Activated T-helper 1 cell treated with Interleukin-2 at 50 U/mL for 16 hours (primary cell): Measurements from ENCODE around the gene ZHX3.
A peak's percentile ranks its signal among the peaks of the same experiment; 100 is the strongest.

Source experiments
- DNase-seq: peaks from one replicate; pipeline ENCODE4 v3.0.0-alpha.2; 2020; ENCODE audit warnings: low read depth

ZHX3 gene, protein sequence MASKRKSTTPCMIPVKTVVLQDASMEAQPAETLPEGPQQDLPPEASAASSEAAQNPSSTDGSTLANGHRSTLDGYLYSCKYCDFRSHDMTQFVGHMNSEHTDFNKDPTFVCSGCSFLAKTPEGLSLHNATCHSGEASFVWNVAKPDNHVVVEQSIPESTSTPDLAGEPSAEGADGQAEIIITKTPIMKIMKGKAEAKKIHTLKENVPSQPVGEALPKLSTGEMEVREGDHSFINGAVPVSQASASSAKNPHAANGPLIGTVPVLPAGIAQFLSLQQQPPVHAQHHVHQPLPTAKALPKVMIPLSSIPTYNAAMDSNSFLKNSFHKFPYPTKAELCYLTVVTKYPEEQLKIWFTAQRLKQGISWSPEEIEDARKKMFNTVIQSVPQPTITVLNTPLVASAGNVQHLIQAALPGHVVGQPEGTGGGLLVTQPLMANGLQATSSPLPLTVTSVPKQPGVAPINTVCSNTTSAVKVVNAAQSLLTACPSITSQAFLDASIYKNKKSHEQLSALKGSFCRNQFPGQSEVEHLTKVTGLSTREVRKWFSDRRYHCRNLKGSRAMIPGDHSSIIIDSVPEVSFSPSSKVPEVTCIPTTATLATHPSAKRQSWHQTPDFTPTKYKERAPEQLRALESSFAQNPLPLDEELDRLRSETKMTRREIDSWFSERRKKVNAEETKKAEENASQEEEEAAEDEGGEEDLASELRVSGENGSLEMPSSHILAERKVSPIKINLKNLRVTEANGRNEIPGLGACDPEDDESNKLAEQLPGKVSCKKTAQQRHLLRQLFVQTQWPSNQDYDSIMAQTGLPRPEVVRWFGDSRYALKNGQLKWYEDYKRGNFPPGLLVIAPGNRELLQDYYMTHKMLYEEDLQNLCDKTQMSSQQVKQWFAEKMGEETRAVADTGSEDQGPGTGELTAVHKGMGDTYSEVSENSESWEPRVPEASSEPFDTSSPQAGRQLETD

DNA sequence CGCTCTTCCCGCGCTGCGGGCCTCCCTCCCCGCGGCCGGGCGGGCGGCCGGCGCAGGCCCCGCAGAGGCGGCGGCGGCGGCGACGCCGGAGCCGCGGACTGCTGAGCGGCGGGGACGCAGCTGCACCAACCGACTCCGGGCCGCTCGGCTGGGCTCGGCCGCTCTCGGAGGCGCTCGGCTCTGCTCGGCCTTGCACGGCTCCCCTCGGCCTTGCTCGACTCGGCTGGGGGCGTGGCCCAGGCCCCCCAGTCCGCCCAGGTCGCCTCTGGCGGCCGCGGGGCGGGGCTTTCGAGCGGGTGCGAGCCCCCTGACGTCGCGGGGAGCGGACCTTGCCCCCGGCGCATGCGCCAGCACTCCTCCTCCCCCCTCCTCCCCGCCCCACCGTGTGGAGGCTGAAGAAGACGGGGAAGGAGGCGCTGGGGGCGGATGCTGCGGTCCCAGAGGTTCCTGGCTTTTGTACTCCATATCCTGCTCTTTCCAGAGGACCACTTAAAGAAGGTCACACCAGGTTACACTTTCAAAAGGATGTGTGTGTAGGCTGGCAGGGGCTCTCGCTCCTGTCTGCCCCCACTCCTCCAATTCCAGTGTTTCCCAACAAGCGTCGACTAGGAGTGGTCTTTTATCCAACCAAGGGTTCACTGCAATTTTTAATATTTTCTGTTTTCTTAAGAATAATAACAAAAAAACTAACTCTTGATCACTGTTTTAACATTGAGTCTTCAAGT, at the start of gene ZHX3:
TSS of gene ZHX3 (minus strand) at position 186 of the 725 bp plus-strand sequence. CDS start 112,815 bp downstream, outside the sequence.
- DNase-seq: peak; percentile 97

DNA sequence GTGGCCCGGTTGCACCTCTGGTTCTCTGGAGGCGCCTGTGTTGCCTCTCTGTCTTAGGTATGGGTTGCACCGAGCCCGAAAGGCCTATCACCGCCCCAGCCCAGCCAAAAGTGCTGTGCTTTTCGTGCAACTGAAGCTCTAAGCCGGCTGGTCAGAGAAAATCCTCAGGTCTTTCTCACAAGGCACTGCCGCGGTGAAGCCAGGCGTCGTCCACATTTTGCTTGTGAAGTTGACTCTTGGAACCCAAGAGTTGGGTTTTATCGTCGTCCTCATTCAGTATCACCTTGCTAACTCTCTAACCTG, 49.8 kb upstream of the ZHX3 start:
- no peak for DNase-seq

DNA sequence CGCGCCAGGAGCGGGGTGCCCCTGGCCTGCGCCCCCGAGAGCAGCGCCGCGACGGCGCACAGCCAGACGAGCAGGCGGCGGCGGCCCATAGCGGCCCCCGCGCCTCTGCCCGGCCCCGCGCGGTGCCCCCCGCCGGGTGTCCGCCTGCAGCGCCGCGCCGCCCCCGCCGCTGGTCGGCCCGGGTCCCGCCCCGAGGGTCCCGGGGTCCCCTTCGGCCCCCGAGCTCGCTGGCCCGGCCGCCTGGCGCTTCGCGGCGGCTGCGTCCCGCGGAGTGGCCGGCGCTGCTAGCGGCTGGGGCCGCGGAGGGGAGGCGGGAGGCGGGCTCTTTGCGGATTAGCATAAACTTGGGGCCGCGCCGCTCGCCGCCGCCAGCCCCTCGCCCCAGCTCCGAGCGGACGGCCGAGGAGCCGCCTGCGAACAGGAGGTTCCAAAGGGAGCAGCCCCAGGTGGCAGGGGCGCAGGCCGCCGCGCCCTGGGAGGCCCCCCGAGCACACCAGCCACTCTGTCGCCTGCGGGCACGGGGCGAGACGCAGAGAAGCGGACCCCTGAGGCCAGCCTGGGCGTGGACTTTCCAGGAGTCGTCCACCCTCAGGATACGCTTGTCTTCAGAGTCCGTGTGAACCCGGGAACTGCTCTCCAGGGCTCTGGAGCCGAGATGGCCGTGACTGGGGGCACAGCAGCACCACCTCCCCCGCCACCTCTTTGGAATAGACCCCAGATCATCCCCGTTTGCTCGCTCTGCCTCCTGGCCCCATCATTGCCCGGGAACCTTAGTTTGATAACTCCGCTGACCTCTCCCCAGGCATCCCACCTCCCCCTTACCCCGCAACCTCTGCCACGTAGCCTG, 49.2 kb upstream of the ZHX3 start, which contains the start of gene EMILIN3:
TSS of gene EMILIN3 (minus strand) at position 273 of the 847 bp plus-strand sequence. CDS start at position 89, 184 bp downstream.
- no peak for DNase-seq

DNA sequence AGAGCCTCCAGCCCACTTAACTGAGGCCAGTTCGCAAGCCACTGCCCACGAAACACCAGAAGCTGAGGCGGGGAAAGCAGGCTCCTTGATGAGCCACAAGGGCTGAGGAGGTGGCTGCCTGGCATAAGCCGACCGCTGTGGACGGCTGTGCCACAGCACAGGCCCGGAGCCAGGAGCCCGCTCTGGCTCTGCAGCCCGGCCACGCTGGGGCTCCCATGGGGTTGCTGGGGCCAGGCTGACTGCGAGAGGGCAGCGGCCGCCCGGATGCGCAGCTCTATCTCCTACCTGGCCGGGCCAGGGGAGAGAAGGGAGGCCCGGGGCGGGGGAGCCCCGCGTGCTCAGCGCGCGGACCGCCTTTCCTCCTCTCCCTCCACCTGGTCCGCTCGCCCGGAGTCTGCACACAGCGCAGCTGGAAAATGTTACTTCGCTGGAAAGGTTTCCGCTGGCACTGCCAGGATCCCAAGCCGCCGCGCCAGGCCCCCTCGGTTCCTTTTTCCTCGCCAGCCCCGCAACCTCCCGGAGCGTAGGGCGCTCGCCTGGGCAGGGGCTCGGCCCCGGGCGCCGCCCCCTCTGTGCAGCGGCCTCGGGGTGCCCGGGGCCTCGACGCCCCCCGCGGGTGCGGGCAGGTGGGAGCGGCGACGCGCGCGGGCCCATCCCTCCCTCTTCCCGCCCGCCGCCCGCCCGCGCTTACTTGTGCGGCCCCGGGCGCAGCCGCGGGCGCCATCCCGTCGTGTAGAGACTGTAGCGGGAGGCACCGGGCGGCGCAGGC, 48.4 kb upstream of the ZHX3 start:
- DNase-seq: no peak

- no peak for DNase-seq
Measured at GRCh38 chr20:41364967-41365765, 47.6 kb upstream of the ZHX3 start.

- no peak for DNase-seq
Measured at GRCh38 chr20:41364236-41364855, 46.8 kb upstream of the ZHX3 start.

DNA sequence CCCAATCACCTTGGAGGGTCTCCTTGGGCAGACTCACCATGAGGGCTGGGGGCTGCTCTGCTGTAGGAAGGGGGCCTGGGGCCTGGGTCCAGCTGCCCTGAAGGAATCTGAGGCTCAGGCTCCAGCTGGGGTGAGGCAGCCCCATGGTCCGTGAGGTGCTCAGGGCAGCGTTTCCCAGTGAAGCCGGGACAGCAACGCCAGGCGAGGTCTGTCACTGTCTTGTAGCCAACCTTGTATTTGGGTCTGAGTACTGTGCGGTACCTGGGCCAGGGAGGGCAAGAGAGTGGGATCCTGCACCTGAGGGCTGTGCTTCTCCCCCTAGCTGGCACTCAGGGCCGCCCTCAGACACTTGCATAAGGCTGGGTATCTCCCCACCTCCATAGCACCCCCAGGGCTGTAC, 46.1 kb upstream of the ZHX3 start:
- DNase-seq: no peak

DNA sequence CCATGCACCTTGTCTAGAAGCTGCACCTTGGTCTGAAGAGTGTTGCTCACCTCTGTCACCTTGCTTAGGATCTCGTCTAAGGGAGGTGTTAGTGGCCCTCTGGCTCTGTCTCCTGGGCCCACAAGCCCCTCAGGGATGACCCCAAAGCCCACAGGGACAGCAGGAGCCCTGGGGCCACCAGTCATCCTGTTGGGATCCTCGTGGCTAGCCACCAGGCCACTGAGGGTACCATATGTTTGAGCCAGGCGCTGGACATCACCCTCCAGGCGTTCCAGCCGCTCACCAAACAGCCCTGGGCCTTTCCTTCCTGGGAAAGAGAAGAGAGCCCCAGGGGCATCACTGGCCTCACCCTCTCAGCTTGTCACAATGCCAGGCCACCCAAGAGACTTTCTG, 45.2 kb upstream of the ZHX3 start:
- DNase-seq: no peak

DNA sequence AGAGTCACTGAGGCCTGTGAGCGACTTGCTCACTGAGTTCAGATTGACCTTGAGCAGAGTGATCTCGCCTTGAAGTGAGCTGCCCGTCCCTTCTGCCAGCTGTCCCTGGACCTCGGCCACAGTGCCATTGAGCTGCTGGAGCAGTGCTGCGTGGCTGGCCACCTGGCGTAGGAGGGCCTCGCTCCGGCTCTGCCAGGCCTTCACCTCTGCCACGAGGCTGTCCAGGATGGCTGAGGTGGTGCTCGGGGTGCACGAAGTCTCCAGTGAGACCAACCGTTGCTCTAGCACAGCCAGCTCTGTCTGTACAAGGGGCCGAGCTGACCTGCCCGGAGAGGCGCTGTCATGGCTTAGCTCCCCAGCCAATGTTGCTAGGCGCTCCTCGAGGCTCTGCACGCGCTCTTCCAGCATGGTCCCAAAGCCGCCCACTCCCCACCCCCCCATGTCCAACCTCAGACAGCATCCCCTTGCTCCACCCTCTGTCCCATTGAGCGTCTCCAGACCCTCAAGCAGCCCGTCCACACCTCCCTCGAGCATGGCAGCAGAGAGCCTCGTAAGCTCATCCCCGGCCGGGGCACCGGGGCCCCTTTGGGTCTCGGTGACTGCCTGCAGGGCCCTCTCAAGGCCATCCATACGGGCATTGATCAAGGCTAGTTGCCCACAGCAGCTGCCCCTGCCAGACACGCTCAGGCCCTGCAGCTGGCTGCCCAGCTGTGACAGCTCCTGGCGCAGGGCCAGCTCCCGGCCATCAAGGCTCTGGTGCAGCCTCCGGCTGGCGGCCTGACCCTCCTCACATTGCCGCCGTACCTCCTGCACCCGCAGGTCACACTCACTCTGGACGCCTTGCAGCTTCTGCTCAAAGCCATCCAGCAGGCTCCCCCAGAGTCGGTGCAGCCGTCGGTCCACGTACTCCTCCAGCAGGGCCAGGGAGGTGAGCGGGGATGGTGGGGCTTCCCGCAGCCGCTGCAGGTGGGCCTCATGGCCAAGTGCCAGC, 44.5 kb upstream of the ZHX3 start:
- no peak for DNase-seq

- no peak for DNase-seq
Measured at GRCh38 chr20:41360831-41361756, 43.6 kb upstream of the ZHX3 start.

- no peak for DNase-seq
Measured at GRCh38 chr20:41359541-41360011, 42.0 kb upstream of the ZHX3 start.

DNA sequence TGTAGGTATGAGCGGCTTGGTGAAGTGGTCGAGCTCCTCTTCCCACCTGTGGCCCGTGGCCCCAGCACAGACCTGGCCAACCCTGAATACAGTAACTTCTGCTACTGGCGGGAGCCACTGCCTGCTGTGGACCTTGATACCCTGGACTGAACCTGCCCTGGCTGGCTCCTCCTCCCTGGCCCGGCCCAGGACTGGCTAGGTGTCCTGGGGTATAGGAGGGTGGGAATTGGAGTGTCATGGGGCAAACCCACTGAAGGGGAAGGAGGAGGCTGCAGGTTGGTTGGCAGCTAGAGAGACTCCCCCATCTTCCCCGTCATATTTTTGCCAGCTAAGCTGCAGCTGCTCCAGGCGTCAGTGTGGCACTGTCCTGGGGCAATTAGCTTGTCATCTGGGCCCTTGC, 41.2 kb upstream of the ZHX3 start:
- DNase-seq: no peak

GRCh38 chr20:41358230-41358629, 40.7 kb upstream of the ZHX3 start:
- no peak for DNase-seq

DNA sequence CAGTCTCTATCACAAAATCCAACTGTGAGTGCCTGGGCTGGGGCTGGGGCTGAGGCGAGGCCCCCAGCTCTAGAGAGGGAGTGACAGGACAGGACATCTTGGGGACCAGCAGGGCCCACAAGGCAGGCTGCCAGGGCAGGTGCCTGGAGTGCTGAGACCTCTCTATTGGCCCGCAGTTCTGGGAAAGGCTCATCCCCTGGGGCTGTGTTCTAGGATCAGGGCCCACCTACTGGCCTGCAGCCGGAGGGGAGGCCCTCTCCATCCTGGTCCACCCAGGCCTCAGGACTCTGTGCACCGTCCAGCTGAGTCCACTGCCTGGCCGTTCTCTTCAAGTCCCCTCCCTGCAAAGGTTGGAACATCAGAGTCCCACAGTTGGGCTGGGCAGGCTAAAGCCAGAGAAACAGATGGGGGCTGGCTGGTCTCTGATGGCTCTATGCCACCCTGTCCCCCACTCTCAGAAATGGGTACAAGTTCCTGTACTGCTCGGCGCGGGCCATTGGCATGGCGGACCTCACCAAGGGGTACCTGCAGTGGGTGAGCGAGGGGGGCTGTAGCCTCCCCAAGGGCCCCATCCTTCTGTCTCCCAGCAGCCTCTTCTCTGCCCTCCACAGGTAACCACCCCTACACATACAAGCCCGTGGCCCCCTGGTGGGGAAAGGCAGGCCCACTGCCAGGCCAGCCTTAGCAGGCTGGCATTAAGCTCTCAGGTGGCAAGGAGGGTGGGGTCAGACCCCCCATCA, 40.1 kb upstream of the ZHX3 start:
- no peak for DNase-seq

DNA sequence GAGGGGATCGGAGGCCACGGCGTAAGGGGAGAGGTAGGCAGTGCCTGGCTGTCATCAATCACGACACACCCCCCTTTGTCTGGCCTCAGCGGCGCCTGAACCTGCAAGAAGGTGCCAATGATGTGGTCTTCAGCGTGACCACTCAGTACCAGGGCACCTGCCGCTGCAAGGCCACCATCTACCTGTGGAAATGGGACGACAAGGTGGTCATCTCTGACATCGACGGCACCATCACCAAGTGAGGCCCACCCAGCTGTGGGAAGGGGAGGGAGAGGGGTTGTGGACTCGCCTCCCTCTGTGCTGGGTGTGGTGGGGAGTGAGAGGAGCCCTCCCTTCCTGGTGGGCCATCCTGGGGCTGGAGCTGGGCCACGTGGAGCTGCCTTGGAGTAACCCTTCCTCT, 39.4 kb upstream of the ZHX3 start:
- DNase-seq: no peak

GRCh38 chr20:41355598-41356203, 38.2 kb upstream of the ZHX3 start:
- DNase-seq: no peak
